T-helper 22 cell (primary cell): ENCODE data around the gene REL.
"Not testable (repeated sequence)": the region's sequence is repeated elsewhere in the genome, so short reads cannot be mapped to it uniquely, and the experiment has no call there.

Experiments
- DNase-seq: peaks from one replicate; pipeline ENCODE4 v3.0.0-alpha.2; 2020; ENCODE audit warnings: low read depth

The REL gene

DNA sequence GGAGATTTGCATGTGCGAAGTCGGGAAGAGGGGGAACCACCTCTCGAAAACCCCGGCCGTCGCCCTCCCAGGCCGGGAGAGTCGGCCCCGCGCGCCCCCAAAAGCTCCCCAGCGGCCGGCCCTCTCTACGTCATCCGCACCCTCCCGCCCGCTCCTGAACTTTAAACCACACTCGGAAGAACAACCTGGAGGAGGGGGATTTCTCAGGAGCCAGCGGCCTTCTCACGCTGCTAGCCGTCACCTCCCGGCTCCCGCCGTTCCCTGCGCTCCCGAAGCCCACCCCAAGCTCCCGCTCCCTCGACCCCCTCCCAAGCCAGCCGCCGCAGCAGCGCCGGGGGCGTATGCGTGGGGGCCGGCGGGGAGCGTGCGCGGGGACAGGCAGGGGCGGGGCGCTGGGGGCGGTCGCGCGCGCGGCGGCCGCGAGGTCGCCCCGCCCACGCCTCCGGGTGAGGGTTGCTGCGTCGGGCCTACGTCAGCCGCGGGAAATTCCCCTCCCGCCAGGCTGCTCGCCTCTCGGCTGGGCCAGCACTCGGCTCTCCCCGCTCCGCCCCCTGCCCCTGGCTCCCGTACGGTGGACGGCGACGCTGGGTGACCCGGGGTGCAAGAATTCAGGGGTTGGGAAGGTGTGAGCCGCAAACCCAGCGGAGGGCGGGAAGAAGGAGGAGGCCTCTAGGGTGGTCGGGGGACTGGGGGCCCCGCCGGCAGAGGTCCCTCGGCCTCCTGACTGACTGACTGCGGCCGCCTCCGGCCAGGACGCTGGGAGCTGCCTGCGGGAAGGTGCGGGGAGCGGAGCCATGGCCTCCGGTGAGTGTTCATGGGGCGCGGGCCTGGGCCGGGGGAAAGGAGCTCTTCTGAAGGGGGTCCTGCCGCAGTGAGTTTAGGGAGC lies at the start of gene REL:
Gene REL (plus strand): TSS at position 528 of the 886 bp plus-strand sequence. CDS start 267 bp downstream, at position 795.
- DNase-seq, result peak; percentile 83

DNA sequence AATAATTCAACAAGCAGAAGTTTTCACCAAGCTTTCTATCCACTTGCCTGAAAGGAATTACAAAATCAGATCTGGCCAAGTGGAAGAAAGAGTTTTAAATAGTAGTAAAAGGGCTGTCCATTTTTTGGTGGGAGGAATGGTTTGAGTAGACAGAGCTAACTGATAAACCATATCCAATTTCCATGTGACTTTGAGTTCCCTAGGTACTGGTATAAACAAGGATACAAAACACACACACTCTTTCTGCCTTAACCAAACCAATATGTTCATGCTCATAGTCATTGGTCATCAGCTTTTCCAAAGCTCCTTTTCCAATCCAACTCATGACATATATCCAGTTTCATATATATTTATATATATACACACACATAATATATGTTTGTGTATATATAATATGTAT lies 49.5 kb upstream of the REL start:
- no peak for DNase-seq

DNA sequence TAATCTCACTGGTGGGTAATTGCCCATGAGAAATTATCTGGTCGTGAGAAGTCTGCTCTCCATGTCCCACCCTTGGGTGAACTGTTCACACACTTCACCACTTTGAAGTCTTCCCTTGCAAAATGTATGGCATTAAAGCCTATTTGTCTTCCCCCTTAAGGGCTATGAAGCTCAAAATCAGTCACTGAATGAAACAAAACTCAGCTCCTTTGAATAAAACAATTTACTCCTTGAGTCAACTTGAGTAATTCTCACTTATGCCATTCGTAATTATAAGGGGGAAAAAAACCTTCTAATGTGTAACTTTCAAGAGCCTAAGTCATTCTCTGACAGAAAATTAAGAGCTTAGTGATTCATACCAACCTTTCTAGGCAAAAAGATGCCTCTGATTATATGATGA lies 48.8 kb upstream of the REL start:
- no peak for DNase-seq

DNA sequence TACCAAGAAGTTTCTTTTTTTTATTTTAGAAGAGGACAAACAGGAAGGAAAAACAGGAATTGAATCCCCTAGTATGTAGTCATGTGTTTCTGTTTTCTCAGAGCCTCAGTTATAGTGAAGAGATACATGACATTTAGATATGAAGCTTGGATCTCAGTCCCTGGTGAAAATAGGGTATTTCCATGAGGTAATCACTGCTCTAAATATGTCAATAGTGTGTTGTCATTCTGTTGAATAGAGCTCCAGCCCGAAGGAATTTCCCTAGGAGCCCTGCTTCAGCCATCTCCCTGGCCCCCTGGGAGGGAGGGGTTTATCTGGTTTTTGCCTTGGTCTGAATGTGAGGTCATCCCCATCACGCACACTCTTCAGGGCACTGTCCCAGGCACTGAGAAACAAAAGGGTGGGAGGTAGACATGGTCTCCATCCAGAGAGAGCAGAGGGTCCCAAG lies 47.1 kb upstream of the REL start:
- no peak for DNase-seq

DNA sequence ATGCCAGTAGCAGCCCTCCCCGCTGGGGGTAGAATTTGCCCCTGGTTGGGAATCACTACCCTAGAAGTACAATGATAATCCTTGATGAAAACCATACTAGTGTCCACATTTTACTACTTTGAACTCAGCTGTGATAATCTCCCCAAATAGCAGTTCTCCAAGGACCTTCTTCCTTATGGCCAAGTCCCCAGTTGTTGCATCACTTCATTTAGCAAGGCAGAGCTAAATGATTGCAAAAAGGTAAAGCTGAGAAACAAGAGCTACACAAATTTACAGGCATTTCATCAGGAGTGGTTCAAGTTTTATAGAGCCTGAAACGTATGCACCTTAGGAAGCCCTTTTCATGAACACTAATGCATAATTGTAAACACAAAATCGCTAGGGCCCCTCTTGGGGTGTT lies 44.9 kb upstream of the REL start:
- no peak for DNase-seq

DNA sequence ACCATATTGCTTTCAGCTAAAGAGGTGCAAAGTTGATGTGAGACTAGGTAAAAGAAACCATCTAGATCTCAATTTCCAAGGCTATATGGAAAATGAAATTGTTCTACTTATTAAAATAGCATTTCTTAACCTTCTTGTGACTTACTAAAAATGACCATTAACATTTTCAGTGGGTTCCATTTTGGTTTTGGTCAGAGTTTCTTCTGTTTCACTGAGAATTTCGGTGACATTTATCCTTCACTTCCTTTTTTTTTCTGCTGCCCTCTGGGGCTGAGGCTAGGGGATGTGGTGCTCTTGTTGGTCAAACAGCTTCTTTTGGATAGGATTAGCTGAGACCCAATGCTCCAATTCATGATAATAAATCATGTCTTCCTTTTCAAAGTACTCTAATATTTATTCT lies 44.3 kb upstream of the REL start:
- no peak for DNase-seq

DNA sequence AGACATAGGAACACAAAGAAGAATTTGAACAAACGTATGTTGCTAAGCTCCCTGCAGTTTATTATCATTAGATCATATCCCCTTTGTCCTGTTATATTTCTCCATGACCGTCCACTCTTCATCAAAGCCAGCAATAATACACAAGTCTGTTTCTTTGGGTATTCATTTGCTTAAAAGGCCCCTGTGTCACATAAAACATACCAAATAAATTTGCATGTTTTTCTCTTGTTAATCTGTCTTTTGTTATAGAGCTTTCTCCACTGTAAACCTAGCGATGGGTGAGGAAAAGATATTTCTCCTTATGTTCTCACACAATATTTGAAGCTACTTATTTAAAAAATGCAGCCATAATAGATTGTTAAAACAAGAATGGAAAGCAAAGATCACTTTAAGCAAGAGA lies 42.9 kb upstream of the REL start:
- no peak for DNase-seq

DNA sequence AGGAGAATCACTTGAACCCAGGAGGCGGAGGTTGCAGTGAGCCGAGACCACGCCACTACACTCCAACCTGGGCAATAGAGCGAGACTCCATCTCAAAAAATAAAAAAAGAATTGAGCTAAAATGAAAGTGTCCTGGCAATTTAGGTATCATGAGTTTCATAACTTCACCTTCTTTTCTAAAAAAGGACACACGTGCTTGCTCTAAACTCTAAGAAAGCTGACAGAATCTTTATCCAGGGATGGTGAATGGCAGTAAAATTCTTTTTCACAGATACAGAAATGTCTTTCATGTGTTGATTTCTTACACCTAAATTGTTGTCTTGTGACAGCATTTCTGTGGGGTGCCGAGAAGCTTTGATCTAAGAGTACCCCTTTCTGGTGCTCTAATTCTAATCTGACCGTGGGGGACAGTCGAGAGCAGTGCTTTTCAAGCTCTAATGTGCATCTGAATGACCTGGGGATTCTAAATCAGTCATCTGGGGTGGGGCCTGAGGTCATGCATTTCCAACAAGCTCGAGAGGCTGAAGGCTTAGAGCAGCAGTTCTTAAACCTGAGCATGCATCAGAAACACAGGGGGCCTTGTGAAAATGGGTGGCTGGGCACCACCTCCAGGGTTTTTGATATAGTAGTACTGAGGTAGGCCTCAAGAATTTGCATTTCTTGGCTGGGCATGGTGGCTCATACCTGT lies 42.1 kb upstream of the REL start:
- DNase-seq, result no peak

DNA sequence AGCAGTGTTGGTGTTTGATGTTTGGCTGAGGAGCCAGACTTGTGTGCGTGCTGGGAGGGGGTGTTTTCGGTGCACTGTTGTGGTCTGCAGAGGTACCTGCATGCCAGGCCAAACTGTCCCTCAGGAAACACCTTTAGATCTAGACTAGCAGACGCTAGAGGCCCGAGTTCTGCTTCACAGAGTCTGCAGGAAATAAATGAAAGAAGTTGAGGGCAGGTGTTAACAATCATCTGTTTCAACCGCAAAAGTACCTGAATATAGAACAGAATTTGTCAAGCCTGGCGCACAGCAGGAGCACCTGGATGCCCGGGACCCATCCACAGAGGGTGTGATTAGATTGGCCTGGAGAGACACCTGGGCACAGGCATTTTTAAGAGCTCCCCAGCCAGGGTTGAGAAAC lies 40.5 kb upstream of the REL start:
- no peak for DNase-seq

DNA sequence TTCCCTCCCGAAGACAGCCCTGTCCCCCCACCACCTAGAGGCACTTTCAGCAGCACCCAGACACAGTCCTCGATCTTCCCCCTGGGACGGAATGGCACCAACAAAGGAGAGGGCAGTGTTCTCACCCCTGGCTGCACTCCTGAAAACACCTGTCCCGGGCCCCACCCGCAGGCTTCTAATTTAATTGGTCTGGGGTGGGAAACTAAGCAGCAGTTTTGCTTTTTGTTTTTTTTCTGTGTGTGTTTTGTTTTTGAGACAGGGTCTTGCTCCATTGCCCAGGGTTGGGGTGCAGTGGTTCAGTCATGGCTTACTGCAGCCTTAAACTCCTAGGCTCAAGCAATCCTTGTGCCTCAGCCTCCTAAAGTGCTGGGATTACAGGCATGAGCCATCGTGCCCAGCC lies 38.4 kb upstream of the REL start:
- DNase-seq, result no peak

DNA sequence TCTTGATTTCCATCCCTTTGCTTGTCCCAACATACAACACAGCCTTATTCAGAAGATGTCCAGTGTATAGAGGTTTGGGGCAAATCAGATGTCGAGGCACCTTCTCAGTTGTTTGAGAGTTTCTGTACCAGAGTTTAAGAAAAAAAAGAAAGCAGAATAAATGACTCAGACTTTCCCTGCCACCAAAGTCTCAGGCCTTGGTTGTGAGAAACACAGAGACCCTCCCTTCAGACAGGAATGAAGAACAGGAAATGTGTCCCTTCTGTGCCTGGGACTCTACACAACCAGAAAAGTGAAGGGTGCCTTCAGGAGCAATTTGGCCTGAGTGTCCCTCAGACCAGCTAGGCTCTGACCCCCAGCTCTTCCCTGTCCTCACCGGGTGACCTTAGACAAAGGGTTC lies 37.3 kb upstream of the REL start:
- DNase-seq, result no peak

DNA sequence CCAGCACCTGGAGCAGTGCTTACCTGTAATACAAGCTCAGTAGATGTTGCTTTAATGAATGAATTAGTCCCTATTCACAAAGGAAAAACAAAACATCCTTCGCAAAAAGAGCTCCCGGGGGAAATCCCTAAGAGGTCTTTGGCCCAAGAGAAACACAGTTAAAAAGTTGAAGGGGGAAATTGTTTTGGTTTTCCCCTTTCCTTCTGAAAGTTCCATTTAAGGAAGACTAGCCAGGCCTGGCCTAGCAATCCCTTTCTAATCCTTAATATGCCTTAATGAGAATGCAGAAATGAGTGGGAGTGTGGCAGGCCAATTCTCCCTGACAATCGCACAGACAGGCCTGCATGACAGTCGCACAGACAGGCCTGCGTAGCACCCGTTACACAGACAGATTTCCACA lies 33.5 kb upstream of the REL start:
- no peak for DNase-seq

DNA sequence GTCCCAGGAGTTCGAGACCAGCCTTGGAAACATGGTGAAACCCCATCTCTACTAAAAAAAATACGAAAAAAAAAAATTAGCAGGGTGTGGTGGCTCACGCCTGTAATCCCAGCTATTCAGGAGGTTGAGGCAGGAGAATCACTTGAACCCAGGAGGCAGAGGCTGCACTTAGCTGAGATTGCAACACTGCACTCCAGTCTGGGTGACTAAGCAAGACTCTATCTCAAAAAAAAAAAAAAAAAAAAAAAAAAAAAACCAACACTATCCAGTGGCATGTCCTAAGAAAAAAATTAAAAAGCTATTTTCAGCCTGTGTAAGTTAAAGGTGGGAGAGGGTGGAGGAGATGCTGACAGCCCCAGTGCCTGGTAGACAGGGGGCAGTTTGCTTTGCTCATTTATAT lies 32.2 kb upstream of the REL start:
- no peak for DNase-seq

DNA sequence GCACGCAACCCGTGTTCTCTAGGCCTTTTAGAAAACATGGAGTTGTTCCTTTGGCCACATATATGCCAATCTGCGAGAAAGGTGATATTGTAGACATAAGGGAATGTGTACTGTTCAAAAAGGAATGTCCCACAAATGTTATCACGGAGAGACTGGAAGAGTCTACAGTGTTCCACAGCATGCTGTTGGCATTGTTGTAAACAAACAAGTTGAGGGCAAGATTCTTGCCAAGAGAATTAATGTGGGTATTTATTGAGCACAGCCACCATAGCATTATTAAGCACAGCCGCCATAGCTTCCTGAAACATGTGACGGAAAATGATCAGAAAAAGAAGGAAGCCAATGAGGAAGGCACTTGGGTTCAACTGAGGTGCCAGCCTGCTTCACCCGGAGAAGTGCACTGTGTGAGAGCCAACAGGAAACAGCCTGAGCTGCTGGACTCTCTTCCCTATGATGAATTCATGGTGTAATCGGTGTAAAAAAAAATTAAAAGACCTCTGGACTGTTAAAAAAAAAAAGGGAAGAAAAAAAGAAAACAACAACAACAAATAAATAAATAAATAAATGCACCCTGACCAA lies 29.0 kb upstream of the REL start:
- no peak for DNase-seq

DNA sequence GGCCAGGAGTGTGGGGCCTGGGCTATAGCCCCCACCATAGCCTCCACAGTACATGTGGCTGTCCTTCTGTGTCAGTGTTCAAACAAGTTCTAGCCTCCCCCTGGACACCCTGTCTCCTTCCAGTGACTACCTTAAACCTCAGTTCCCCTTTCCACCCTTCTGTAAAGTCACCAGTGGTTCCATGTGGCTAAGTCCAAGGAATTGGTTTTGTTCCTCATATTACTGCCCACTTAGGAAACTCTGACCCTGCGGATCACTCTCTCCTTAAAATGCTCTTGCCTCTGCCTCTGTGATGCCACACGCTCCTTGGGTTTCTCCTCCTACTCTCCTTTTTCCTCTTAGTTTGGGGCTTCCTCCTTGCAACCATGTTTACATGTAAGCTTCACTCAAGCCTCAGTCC lies 27.8 kb upstream of the REL start:
- no peak for DNase-seq

DNA sequence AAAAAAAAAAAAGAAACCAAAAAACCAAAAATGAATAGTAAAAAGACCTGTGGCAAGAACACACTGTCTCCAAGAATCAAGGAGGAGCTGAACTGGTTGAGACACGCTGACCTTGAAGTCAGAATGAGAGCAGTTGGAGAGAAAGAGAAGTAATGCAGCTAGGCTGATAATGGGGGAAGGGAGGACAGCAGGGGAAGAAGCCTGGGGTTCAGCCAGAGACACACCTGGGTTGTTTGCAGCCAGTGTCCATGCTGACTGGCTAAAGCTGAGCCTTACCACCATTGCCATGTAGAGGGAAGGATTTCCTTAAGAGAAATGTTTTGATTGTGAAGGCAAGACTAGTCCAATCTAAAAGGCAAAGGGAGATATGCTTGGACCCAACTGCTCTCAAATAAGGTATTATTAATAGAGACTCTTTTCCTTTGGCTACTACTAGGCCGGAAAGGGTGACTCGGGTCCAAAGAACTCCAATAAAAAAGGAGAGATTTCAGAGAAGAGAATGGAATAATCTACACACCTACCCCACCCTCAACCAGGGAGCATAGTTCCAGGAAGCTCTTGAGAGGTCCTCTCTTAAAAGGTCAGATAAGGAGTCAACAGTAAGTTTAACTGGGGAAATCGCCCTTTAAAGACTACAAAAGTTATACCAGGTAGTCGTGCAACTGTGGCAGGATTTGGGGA lies 25.2 kb upstream of the REL start:
- DNase-seq, result no peak

DNA sequence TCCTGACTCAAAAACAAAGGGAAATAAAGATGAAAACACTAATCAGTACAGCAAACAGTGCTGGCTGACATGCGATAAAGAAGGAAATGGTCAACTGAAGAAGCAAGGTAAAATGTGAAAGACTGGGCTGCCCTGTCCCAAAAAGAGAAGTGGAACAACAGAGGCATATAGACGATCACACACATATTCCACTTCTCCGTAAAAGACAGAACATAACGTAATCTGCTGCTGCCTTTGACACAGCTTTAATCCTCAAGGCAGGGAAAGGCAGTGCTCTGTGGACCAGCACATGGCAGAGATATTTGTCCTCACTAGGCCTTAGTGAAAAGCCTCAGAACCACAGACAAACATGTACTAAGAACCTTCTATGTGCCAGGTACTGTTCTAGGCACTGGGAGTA lies 24.3 kb upstream of the REL start:
- no peak for DNase-seq

DNA sequence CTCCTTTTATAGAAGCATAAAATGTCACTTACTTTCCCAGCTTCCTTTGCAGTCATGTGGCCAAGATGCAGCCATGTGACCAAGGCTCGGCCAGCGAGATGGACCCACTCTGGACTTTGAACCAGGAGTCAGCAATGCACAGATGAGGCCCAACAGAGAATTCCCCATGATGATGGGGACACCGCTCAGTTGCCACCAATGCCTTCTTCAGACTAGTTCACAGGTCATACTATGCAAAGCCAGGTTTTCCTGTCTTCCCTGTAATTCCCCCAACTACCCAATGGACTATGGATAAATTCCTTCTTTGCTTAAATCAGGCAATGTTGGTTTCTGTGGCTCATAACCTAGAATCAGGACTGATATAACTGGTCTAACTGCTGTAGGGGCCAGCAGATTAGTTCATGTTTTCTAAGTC lies 22.5 kb upstream of the REL start:
- no peak for DNase-seq

DNA sequence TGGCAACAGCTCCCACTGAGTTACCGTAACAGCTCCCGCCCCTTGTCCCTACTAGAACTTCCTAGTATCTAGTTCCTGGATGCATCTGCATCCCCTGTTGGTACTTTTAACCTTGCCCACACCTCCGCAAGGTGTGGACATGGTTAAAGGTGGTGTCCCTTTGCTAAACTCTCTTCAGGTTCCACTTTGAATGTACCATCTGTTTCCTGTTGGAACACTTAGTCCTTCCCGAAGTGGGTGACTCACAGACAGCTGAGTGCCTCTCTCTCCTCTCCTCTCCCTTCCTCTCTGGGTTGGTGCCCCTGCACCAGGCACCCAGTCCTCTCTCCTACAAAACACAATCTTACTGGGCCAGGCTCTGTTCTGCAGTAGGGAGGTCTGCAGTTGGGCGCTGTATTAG lies 19.6 kb upstream of the REL start:
- no peak for DNase-seq

DNA sequence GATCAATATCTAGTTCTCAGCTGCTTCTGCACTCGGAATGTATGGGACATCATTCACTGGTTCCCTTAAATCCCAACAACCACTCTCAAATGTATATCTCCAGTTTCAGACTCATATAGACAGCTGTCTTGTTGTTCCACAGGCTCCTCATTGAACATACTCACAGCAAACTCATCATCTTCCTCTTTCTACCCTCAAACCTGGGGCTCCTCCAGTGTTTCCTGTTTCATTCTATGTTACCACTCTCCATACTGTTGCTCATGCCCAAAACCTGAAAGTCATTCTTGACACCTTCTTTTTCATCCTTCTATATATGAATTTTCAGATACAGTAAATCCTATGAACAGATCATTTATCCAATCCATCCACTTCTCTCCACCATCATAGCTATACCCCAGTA lies 18.7 kb upstream of the REL start:
- no peak for DNase-seq

DNA sequence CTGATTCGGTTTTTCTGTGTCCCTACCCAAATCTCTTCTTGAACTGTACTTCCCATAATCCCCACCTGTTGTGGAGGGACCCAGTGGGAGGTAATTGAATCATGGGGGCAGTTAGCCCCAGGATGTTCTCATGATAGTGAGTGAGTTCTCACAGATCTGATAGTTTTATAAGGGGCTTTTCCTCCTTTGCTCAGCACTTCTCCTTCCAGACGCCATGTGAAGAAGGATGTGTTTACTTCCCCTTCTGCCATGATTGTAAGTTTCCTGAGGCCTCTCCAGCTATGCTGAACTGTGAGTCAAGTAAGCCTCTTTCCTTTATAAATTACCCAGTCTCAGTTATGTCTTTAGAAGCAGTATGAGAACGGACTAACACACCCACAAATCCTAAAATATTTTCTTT lies 16.0 kb upstream of the REL start:
- DNase-seq, result not testable (repeated sequence)

DNA sequence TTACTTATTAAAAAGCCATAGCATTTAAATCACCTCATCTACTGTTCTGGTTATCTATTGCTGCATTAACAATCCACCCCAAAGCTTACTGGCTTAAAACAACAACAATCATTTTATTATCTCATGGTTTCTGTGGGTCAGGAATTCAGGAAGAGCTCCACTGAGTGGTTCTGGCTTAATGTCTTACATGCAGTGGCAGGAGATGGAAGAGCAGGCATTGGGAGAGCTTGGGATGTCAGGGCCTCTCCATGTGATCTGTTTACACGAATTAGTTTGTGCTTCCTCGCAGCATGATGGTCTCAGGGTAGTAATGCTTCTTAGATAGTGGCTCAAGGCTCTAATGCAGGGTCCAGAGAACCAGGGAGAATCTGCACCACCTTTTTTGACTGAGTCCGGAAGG lies 14.4 kb upstream of the REL start:
- DNase-seq, result no peak

DNA sequence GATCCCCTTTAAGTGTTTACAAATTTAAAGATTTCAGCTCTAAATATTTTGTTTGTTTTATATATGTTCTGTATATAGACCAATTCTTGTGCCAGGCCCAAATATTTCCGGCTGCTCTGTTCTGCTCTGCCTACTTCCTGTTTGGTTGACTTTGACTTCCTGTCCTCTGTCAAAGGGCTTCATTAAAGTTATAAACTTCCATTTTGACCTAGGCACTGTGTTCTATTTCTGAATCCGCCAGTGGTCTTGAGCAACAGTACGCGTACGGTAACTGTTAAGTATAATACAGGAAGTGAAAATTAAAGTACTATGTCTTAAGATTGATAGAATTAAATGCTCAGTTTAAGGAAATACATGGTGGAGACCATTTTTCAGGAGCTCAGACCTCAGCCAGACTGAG lies 13.5 kb upstream of the REL start:
- DNase-seq, result no peak
